GM12891 (cell line): Measurements from ENCODE around the gene PACS2.

Source experiments
- PAX5 ChIP-seq: IDR thresholded peaks from 2 replicates; pipeline ENCODE4 v1.6.1; 2011; ENCODE audit warnings: low read length, moderate library complexity, mild to moderate bottlenecking; ENCODE audit not compliant: insufficient read depth, severe bottlenecking
- POLR2A ChIP-seq: IDR thresholded peaks from 2 replicates; pipeline ENCODE4 v1.6.1; 2011; ENCODE audit warnings: low read depth, low read length, control low read depth
- POLR2AphosphoS5 ChIP-seq: IDR thresholded peaks from 2 replicates; pipeline ENCODE4 v1.6.1; 2011; ENCODE audit warnings: low read depth, low read length, control low read depth
- SPI1 ChIP-seq: IDR thresholded peaks from 2 replicates; pipeline ENCODE4 v1.6.1; 2011; ENCODE audit warnings: low read depth, low read length, control low read depth
- TAF1 ChIP-seq: IDR thresholded peaks from 2 replicates; pipeline ENCODE4 v1.6.1; 2011; ENCODE audit warnings: low read depth, low read length, control low read depth

GRCh38 chr14:105305791-105306190, 8.8 kb upstream of the PACS2 start:
- TF ChIP-seq TAF1 (no peak), POLR2AphosphoS5 (no peak), SPI1 (no peak), POLR2A (no peak), PAX5 (no peak)
